ENCODE measurements around the gene TNFSF4.
"Not testable (repeated sequence)": the region's sequence is repeated elsewhere in the genome, so short reads cannot be mapped to it uniquely, and the experiment has no call there.

TNFSF4 gene

DNA sequence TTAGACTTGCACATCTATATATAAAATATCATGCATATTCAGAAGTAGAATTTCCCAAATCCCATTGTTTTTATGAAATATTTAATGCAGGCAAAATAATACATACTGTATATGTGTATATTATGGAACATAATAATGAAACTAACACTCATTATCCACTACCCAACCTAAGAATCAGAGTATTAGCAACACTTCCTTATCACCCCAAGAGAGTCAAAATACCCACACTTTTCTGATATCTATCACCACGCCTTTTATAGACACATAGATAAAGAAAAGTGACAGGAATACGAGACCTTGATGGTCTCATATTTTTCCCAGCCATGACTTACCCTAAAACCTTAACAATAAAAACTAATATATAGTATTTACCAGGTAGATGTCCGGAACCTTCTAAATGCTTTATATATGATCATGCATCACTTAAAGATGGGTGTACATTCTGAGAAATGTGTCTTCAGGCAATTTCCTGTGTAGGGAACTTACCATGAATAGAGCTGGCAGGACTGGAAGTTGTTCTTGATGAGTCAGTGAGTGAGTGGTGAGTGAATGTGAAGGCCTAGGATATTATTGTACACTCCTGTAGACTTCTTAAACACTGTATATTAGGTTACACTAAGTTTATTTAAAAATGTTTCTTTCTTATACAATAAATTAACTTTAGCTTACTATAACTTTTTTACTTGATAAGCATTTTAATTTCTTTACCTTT lies 45.5 kb downstream of the TNFSF4 start:
- no peak for DNase-seq

DNA sequence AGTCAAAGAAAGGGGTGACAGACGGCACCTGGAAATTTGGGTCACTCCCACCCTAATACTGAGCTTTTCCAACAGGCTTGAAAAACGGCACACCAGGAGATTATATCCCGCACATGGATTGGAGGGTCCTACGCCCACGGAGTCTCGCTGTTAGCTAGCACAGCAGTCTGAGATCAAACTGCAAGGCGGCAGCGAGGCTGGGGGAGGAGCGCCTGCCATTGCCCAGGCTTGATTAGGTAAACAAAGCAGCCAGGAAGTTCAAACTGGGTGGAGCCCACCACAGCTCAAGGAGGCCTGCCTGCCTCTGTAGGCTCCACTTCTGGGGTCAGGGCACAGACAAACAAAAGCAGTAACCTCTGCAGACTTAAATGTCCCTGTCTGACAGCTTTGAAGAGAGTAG lies 53.2 kb downstream of the TNFSF4 start:
- DNase-seq: not testable (repeated sequence)

DNA sequence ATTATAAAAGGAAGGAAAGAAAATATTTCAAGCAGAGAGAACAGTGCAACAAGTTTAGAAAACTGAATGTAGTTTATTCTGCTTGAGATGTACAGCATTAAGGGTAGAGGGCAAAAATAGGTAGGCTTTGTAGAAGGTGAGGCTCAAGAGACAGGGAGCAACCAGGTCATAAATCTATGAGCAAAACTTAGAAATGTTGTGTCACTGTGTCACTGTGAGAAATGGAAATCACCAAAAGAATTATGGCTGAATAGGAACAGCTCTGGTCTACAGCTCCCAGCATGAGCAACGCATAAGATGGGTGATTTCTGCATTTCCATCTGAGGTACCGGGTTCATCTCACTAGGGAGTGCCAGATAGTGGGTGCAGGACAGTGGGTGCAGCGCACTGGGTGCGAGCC lies 53.6 kb downstream of the TNFSF4 start:
- no peak for DNase-seq

- DNase-seq: no peak
These were observed 54.5 kb downstream of the TNFSF4 start for GRCh38 chr1:173152598-173152997.

GRCh38 chr1:173150795-173151194 lies 56.3 kb downstream of the TNFSF4 start:
- DNase-seq: no peak

DNA sequence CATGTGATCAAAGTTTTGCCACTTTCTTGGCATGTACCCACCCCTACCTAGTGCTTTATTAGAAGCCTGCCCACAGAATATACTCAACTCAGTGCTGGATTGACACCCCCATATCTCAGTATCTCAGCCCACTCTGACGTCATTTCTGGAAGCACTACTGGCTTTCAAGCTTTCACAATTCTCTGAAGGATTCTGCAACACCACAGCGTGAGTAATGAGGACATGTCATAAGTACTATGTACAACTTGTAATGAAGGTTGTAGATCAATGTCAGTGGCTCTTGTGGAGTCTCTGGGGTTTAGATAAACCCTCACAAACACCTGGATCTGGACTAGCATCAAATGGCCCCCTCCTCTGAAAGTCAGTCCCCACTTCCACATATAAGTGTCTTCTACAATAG lies 57.2 kb downstream of the TNFSF4 start:
- no peak for DNase-seq

GRCh38 chr1:173148971-173149370 lies 58.2 kb downstream of the TNFSF4 start:
- DNase-seq: no peak

DNA sequence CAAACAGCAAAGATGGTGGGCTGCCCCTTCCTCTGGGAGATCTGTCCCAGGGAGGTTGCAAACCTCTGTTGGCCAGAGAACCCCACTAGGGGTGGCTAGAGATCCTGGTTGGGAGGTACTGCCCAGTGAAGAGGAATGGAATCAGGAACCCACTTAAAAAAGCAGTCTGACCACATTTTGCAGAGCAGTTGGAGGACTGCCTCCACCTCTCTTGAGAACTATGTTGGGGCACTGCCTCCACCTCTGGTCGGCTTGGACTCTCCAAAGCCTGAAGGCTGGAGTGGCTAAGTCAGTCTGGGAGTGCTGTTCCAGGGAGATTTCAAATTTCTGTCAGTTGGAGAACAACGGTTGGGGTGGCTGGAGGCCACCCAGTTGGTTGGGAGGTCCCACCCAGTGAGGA lies 58.6 kb downstream of the TNFSF4 start:
- DNase-seq: no peak

DNA sequence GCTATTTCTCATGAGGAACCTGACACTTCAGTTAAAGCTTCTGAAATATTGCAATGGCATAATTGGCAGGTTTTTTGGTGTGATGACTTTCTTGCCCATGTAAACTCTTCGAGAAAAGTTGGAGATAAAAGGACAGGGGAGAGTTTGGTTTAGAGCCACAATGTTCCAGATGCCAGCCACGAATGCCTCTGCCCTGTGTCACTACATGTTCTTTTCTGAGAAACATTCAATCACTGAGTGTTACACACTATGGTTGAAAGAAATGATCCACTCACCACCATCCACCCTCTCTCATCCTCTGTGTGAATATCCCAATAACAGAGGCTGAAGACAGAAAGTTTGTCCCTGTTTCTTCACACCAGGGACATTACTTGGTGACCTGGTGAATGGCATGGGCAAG lies 66.4 kb downstream of the TNFSF4 start:
- DNase-seq: no peak

- DNase-seq: no peak
These were observed 67.4 kb downstream of the TNFSF4 start for GRCh38 chr1:173139706-173140105.

GRCh38 chr1:173137107-173137706 lies 69.9 kb downstream of the TNFSF4 start:
- DNase-seq: no peak

GRCh38 chr1:173134800-173135199 lies 72.3 kb downstream of the TNFSF4 start:
- DNase-seq: no peak

DNA sequence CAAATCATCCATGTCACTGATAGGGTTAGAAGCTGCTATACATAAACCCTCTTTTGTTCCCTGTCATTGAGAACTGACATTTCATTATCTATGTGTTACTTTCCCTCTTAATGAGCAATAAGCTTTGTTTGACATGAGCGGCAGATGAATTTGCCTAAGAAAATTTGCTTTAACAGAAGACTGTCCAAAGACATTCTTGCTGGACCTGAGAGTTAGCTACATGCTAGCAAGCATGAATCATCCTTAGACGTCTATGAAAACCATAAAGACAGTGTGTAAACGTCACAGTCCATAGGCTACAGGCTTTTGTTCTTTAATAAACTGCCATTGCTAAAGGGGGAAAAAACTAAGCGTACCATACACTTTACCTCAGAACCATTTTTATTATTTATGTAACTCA lies 73.1 kb downstream of the TNFSF4 start:
- DNase-seq: no peak
